Cardiac muscle cell (in vitro differentiated cells and primary cell): Measurements from ENCODE around the gene RBBP8NL. TPM values are rescaled to one million over a fixed set of nuclear protein-coding genes. Genes with fewer than 3 reads are reported as not detected.
A peak's percentile ranks its signal among the peaks of the same experiment; 100 is the strongest.

ENCODE experiments used
- DNase-seq, 2 donors: peaks; one replicate each; pipeline versions ENCODE4 v3.0.0 to v3.0.0-alpha.2; 2010 to 2017; ENCODE audit warnings: low read depth in 1 of 2, low spot score in 1 of 2
- H3K27ac ChIP-seq: fragments of 200-600 bp; sonication (generic); 2 replicates; pipeline ENCODE4 v1.5.1; 2016
- H3K27me3 ChIP-seq: fragments of 200-600 bp; sonication (generic); 2 replicates; pipeline ENCODE4 v1.6.0; 2016; ENCODE audit warnings: control low read depth
- H3K36me3 ChIP-seq: fragments of 200-600 bp; sonication (generic); 2 replicates; pipeline ENCODE4 v1.5.1; 2016; ENCODE audit warnings: control low read depth
- H3K4me1 ChIP-seq: fragments of 200-600 bp; sonication (generic); 2 replicates; pipeline ENCODE4 v1.8.1; 2017; ENCODE audit warnings: low read depth, mild to moderate bottlenecking, mixed run types
- H3K4me3 ChIP-seq: fragments of 200-600 bp; sonication (generic); 2 replicates; pipeline ENCODE4 v1.5.1; 2016; ENCODE audit warnings: mild to moderate bottlenecking
- H3K9me3 ChIP-seq: fragments of 200-600 bp; sonication (generic); 2 replicates; pipeline ENCODE4 v1.5.1; 2017; ENCODE audit warnings: low read depth, mild to moderate bottlenecking, control low read depth
- polyA plus RNA-seq: library from polyadenylated mRNA; unstranded; fragments of >200 nt; fragmentation: Nextera tagmentation; extraction: Ambion mirVana; gene quantifications from 2 replicates; pipeline ENCODE4 v1.2.1, GENCODE V29; 2016
- total RNA-seq: library from RNA; depleted of rRNA; stranded (reverse); fragments of >200 nt; gene quantifications from 2 replicates; pipeline ENCODE4 v1.2.3, GENCODE V29; 2016
- TF ChIP-seq, protein P1 (sequence below): IDR thresholded peaks from 2 replicates; pipeline ENCODE4 v1.5.1; 2012; ENCODE audit warnings: low read depth, mild to moderate bottlenecking, low read length

Gene RBBP8NL
- total and polyA plus RNA-seq, 2 experiments from 2014 or later, result not detected

GRCh38 chr20:62371588-62372041, 55.7 kb downstream of the RBBP8NL start:
- Histone ChIP-seq H3K27me3 (no peaks in the 10 kb centered on the region), H3K36me3 (no peaks in the 10 kb centered on the region), H3K4me3 (no peak overlapping the region), H3K27ac (no peak overlapping the region), H3K4me1 (peaks cover 52% of the 10 kb centered on the region), H3K9me3 (no peaks in the 10 kb centered on the region)
- DNase-seq, result no peak
- TF ChIP-seq, protein P1, sequence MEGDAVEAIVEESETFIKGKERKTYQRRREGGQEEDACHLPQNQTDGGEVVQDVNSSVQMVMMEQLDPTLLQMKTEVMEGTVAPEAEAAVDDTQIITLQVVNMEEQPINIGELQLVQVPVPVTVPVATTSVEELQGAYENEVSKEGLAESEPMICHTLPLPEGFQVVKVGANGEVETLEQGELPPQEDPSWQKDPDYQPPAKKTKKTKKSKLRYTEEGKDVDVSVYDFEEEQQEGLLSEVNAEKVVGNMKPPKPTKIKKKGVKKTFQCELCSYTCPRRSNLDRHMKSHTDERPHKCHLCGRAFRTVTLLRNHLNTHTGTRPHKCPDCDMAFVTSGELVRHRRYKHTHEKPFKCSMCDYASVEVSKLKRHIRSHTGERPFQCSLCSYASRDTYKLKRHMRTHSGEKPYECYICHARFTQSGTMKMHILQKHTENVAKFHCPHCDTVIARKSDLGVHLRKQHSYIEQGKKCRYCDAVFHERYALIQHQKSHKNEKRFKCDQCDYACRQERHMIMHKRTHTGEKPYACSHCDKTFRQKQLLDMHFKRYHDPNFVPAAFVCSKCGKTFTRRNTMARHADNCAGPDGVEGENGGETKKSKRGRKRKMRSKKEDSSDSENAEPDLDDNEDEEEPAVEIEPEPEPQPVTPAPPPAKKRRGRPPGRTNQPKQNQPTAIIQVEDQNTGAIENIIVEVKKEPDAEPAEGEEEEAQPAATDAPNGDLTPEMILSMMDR, result no peak

DNA sequence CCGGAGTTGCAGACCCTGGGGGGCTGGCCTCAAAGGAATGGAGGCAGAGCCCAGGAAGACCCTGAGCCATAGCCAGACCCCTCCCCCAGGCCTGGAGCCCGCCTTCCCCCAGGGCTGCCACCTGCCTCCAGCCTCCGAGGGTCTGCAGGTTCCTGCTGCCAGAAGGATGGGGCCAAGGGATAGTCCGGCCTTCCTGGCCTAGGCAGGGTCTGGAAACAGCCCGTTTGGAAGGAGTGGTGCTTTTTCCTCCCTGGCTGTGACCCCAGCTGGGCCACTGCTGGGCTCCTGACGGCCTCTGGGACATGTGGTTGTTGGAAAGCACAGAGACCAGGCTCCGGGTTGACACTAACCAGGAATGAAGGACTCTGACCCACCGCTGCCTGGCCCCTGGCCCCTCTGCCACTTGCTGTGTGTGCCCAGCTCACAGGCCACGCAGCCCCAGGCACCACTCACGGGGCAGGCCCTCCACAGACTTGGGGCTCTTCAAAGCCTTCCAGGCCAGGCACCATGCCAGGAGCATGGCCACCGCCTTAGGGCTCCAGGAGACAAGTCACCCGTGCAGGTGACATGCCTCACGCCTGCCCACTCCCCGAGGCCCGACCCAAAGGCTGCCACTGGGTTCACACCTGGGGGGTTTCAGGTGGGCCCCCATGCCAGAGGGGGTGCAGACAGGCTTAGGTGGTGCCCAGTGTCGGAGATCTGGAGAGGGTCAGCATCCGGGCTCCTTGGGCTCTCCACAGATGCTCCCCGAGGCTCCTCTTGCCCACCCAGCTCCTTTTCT, 56.3 kb downstream of the RBBP8NL start:
- no peak for DNase-seq
- Histone ChIP-seq H3K36me3 (no peaks in the 10 kb centered on the region), H3K4me3 (no peak overlapping the region), H3K27ac (peak overlapping the region; percentile 42), H3K4me1 (peaks cover 51% of the 10 kb centered on the region), H3K9me3 (no peaks in the 10 kb centered on the region), H3K27me3 (no peaks in the 10 kb centered on the region)
- TF ChIP-seq, protein P1, result no peak

DNA sequence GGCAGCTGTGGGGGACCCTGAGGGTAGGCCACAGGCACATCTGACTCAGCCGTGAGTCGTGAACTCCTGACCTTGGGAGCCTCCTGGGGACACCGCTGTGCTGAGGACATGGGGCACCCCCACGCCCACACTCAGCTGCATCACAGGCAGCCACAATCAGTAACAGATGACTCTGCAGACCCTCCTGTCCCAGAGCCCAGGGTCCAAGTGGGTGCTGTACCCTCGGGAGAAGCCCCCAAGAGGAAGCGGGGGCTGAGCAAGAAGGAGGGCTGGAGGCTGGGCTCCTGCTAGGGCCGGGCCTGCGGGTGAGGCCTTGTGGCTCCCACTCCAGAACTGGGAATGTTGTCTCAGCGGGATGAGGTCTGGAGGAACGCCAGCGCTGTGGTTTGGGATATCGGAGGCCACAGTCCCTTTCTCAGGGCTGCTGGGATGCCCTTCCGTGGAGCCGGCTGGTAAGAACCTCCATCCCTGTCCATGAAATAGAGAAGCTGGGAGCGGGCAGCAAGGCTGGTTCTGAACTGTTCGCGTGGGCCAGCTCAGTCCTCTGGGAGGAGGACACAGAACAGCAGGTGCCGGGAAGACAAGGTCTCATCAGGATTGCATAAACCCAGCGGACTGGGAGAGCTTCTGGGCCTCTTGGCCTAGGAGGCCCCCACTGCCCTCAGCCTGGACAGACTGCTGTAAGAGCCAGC, 57.1 kb downstream of the RBBP8NL start:
- Histone ChIP-seq H3K36me3 (no peaks in the 10 kb centered on the region), H3K9me3 (no peaks in the 10 kb centered on the region), H3K4me1 (peaks cover 51% of the 10 kb centered on the region), H3K27me3 (no peaks in the 10 kb centered on the region), H3K27ac (peak overlapping the region; percentile 42), H3K4me3 (no peak overlapping the region)
- peak in 1 of 2 donors; percentile 88 for DNase-seq
- TF ChIP-seq, protein P1, result no peak

DNA sequence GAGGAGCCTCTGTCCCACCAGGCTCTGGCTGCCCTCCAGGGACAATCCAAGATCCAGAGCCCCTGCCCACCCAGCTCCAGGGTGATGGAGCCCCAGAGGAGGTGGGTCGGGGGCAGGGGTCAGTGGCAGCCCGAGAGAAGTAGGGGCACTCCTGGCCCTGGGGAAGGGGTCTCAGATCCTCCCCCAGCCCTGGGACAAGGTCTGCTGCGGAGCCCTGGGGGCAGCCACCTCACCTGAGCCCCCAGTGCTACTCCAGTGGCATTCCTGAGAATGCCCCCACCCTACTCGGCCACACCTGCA, 57.6 kb downstream of the RBBP8NL start:
- H3K9me3 ChIP-seq, result no peaks in the 10 kb centered on the region
- no peak for DNase-seq
- peaks cover 54% of the 10 kb centered on the region for H3K4me1 ChIP-seq
- TF ChIP-seq, protein P1, result no peak
- no peaks in the 10 kb centered on the region for H3K27me3 ChIP-seq
- no peak overlapping the region for H3K4me3 ChIP-seq
- peak overlapping the region; percentile 42 for H3K27ac ChIP-seq
- H3K36me3 ChIP-seq, result no peaks in the 10 kb centered on the region

GRCh38 chr20:62368976-62369814, 58.1 kb downstream of the RBBP8NL start:
- DNase-seq, result peak; percentile 53 to 77
- no peaks in the 10 kb centered on the region for H3K9me3 ChIP-seq
- H3K27ac ChIP-seq, result peak overlapping the region; percentile 85
- TF ChIP-seq, protein P1, result peak; percentile 23
- peaks cover 59% of the 10 kb centered on the region for H3K4me1 ChIP-seq
- peak overlapping the region; percentile 10 for H3K4me3 ChIP-seq
- no peaks in the 10 kb centered on the region for H3K27me3 ChIP-seq
- H3K36me3 ChIP-seq, result no peaks in the 10 kb centered on the region
